H1 (cell line): ENCODE measurements around the gene CSNK1D. TPM values are rescaled to one million over a fixed set of nuclear protein-coding genes. Genes with fewer than 3 reads are reported as not detected.
A peak's percentile ranks its signal among the peaks of the same experiment; 100 is the strongest.

ENCODE experiments used
- EP300 ChIP-seq, 2 experiments: IDR thresholded peaks; 1 replicate in 1 of 2; 2 replicates in 1 of 2; pipeline ENCODE4 v1.6.1; 2011 to 2012; ENCODE audit warnings: low read depth in 2 of 2, low read length in 2 of 2, mild to moderate bottlenecking in 2 of 2, borderline replicate concordance in 1 of 2, inconsistent platforms in 1 of 2, moderate library complexity in 1 of 2
- polyA plus RNA-seq, 7 experiments: library from polyadenylated mRNA; depleted of rRNA in 3 of 7; stranded (reverse) in 5 of 7; unstranded in 2 of 7; fragments of >200 nt in 5 of 7; fragments of 200-250 nt in 2 of 7; gene quantifications; 1 replicate in 5 of 7; 2 replicates in 1 of 7; 4 replicates in 1 of 7; pipeline versions ENCODE4 v1.2.1 to v1.2.3, GENCODE V29; 2011 to 2013; ENCODE audit warnings: missing spikeins in 2 of 7, mixed read lengths in 2 of 7
- total RNA-seq: library from RNA; stranded (reverse); fragmentation: NEBNext Ultra II Directional; extraction: Animal tissue kit (Norgen Biotek cat#: 25700); gene quantifications from 2 replicates; pipeline ENCODE4 v1.2.1, GENCODE V29; 2021

CSNK1D gene
- total and polyA plus RNA-seq, 2 of the 8 experiments (the other 6 are each of a cell fraction or from before 2014, with no cell fraction given) = 73.5 to 103 TPM

DNA sequence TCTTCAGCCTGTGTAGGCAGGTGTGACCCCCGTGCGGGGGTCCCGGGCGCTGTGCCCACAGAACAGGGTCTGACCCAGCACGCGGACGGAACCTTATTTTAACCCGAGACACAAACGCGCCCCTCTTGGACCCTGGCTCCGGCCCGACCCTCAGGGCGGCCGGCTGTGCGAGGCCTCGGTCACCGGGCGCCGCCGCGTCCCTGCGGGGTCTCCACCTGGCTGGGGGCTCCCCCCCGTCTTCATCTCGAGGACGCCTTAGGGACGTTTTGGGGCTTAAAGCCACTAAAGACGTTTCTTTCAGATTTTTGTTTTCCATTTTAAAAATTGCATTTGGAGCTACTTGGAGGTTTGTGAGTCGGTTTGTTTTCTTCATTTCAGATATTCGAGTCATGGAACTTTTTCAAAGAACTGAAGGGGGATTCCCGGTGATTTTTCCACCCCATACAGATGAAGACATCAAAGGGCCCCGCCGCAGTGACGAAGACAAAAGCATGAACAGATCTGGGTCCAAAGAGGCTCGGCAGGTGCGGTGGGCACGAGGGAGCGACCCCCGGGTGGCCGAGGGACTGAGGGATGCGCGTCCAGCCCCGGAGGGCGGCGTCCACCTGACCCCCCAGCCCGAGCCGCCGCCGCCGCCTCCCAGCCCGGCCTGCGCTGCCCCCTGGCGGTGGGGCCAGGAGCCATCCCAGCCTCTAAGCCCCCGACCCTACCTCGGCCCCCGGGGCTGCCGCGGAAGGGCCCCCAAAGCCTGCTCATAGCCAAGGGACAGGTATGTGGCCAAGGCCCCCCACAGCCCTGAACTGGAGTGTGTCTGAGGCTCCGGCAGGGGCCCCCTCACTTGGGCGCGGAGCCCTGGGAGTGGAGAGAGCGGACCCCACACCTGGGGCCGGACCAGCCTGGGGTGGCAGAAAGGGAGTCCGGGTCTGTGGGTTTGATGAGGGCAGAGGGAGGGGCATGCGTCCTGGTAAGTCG lies 47.7 kb upstream of the CSNK1D start (continued):
- TF ChIP-seq EP300 (IDR thresholded peaks at IDR 0.05; ENCODE audit: borderline replicate concordance in 1 of 2, low read depth in 2 of 2, low read length in 2 of 2) = peak in 1 of 2 experiments; percentile 58; a peak in 1 of 3 replicates
